GM19023 (cell line): ENCODE results near the gene RPL26.

Experiments
- ATAC-seq: cut with Tn5 transposase; IDR thresholded peaks from one replicate; pipeline ENCODE4 v1.9.1; 2021; ENCODE audit warnings: mild to moderate bottlenecking, moderate library complexity; ENCODE audit not compliant: unreplicated experiment

Gene RPL26

GRCh38 chr17:8383143-8383822 lies at the start of gene RPL26:
Gene RPL26 (minus strand): TSS chr17:8383193. CDS start chr17:8382310, 883 bp downstream.
- ATAC-seq = peak; percentile 88

DNA sequence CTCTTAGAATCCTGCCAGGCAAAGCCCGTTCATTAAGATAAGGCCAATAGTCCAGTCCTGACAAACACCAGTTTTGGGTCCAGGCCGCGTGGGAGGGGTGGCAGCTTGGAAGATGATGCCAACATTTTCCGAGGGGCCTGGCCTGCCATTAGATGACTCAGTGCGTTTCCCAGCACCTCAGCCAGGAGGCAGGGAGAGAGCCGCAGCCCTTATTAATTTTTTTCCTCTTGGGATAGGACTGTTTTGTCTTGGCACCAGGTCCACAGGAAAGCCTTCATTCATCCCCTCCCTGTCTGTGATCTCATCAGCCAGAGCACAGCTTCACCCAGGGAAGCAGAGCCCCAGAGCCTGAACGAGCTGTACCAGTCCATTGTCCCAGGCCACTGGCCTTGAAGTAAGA lies 48.0 kb upstream of the RPL26 start:
- ATAC-seq = no peak

DNA sequence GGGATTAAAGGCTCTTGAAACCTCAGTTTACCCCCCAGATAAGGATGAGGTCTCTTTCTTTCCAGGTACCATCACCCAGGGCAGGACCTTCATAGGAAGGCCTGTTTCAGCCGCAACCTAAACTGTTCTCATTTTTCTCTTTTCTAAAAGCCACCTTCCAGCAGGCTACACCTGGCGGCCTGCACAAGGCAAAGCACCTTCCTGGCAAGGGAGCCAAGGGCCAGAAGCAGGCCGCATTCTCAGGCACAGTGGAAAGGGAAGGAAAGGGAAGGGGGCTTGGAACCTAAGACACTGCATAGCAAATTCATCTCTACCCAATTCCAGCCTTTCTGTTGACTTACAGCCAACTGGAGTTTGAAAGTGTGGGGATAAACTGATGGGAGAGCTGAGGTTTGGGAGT lies 43.8 kb upstream of the RPL26 start:
- no peak for ATAC-seq

DNA sequence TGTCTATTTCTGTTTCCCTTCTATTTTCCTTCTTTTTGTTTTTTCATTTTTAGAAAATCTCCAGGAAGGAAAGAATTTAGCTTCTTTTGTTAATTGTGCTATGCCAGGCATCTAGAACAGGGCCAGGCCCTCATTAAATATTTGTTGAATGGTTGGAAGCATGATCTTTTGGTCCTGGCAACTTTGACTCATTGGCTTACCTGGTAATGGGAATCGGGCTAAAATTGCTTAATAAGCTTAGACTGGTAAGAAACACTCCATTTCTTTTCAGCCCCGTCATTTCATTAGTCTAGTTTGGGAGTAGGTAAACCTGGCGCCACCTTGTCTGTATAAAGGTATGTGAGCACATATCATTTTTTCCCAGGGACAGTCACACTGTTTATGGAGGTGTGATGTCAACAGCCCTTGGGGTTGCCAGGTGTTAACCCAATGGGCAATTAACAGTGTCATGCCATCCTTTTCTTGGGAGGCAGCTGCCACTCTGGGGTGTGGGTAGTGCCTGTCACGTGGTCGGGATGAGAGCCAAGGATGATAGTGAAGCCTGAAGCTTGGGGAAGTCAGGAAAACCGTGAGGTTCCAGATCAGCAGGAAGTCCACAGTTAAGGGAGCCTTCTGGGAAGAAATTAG lies 43.2 kb upstream of the RPL26 start:
- no peak for ATAC-seq

- no peak for ATAC-seq
These were observed 38.6 kb upstream of the RPL26 start for GRCh38 chr17:8421571-8421970.

GRCh38 chr17:8420041-8420934 lies 37.3 kb upstream of the RPL26 start:
- no peak for ATAC-seq

DNA sequence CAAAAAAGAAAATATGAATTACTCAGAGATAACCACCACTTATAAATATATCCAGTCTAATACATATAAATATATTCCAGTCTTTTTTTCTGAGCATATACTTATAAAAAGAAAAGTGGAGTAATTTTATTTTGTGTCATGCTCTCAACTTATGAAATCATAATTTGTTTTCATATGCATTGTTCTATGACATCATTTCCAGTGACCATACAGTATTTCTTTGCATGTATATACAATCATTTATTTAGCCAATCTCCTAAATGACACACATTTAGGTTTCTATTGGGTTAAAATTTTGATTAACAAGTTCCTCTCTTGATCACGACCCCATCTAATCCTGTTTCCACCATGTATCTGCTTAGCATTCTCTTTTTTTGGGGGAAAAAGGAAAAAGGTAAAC lies 36.3 kb upstream of the RPL26 start:
- ATAC-seq = no peak

- ATAC-seq = no peak
These were observed 35.5 kb upstream of the RPL26 start for GRCh38 chr17:8418471-8418870.

DNA sequence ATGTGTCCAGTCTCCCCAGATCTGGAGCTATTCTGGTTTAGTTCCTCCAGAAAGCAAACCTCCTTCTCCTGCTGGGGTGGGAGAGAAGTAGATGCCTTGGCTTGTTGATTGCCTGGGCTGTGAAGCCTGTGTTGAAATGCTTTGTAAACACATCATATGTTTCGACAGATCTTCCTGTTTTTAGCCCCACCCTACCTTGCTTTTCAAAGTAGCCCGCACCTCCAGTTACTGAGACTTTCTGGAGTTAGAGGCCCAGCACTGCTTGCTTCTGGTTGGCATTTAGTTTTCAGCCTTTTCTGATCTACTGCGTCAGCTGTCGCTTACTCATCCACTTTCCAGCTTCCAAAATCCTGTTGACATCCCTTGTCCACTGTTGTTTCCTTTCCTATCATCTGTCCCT lies 34.8 kb upstream of the RPL26 start:
- no peak for ATAC-seq

- ATAC-seq = no peak
These were observed 30.9 kb upstream of the RPL26 start for GRCh38 chr17:8413938-8414337.

- ATAC-seq = no peak
These were observed 30.3 kb upstream of the RPL26 start for GRCh38 chr17:8413328-8413727.

- no peak for ATAC-seq
These were observed 29.1 kb upstream of the RPL26 start for GRCh38 chr17:8412089-8412488.

GRCh38 chr17:8410883-8411238 lies 27.9 kb upstream of the RPL26 start:
- no peak for ATAC-seq

GRCh38 chr17:8409966-8410882 lies 27.2 kb upstream of the RPL26 start:
- no peak for ATAC-seq

GRCh38 chr17:8408371-8408770 lies 25.4 kb upstream of the RPL26 start:
- ATAC-seq = no peak

- no peak for ATAC-seq
These were observed 23.2 kb upstream of the RPL26 start for GRCh38 chr17:8406174-8406573.

DNA sequence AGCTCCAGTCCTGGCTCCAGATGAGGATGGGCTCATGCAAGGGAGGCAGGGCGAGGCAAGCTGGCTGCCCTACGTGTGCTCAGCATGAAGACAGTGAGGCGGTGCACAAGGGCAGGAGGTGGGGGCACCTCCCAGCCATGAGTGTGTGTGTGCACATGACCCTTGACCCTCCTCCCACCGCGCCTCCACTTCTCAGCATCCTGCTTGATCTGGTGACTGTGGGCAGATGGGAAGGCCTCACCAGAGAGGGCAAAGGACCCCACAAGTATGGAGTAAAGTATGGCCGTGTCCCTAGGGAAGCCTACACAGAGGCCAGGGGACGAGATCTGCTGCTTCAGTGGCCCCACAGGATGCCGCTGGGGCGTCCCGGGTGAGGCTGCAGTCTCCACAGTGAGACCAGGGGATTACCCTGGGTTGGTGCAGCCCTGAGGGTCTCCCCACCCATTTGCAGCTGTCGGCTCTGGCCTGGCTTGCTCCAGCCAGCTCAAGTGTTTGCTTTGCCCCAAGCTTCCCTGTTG lies 22.6 kb upstream of the RPL26 start:
- ATAC-seq = no peak

DNA sequence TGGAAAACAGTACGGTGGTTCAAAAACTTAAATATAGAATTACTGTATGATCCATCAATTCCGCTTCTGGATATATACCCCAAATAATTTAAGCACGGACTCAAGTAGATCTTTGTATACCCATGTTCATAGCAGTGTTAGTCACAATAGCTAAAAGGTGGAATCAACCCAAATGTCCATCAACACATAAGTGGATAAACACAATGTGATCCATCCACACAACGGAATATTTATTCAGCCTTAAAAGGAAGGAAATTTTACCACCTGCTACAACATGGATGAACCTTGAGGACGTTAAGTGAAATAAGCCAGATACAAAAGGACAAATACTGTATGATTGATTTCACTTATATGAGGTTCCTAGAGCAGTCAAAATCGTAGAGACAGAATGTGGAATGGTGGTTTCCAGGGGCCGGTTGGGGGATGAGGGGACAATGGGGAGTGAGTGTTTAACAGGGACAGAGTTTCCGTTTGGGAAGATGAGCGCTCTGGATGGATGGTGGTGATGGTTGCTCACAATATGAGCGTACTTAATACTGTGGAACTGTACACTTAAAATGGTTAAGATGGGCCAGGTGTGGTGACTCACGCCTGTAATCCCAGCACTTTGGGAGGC lies 20.0 kb upstream of the RPL26 start:
- no peak for ATAC-seq

DNA sequence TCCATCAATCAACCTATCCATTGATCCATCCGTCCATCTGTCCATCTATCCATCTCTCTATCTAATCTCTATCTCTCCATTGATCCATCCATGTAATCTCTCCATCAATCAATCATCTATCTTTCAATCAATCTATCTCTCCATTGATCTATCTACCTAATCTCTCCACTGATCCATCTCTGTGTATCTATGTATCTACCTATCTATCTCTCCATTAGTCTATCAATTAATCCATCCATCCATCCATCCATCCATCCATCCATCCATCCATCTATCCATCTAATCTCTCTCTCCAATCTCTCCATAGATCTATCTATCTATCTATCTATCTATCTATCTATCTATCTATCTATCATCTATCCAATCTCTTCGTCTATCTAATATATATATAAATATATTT lies 18.1 kb upstream of the RPL26 start:
- no peak for ATAC-seq

DNA sequence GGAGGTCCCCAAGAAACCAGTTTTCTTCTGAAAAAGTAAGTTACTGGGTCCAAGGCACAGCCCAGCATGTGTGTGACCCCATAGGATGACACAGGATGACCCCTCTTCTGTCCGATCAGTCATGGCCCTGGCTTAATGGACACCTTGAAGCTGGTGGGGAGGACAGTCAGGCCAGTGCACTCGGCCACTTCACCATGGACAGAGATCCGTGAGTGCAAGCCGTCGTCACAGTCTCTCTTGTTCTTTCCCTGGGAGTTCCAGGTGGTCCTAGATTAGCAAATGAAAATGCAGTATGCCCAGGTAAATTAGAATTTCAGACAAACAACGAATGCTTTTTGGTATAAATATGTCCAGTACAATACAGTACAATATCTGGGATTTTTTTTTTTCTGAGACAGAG lies 16.0 kb upstream of the RPL26 start:
- no peak for ATAC-seq
